Activated naive CD4-positive, alpha-beta T cell treated with Interleukin-2 at 50 U/mL for 16 hours (primary cell): ENCODE results near the gene PIP5K1B.

Source experiments
- DNase-seq: peaks from one replicate; pipeline ENCODE4 v3.0.0-alpha.2; 2020

PIP5K1B gene

DNA sequence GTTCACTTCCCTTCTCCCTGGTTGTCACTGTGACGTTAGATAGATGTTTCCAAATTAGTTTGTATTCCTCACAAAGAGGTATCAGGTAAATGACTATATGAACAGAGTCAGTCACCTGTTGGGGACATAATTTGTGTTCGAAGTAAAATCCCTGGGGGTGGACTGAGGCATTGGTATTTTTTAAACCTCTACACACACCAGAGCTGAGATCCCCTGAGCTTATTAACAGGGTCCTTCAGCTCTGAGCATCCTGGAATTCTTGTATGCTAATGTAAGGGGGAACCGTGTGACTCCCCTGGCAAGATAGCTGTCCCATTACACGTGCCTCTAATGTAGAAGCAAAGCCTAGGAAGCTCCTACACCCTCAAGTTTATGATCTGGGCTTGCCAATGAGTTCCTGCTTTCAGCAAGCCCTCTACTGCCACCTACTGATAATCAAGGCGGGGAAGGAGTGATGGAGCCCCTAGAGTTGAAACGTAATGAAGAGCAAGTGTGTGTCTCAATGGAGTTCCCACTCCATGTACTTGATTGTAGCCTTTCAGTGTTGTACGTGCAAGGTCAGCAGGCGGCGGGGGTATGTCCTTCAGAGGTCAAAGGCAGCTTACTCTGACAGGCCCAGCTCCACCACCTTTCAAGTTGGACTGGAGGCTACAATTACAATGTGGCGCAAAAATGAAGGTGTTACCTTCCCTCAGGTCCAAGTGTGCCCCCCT, 294.5 kb downstream of the PIP5K1B start:
- peak; percentile 57 for DNase-seq

DNA sequence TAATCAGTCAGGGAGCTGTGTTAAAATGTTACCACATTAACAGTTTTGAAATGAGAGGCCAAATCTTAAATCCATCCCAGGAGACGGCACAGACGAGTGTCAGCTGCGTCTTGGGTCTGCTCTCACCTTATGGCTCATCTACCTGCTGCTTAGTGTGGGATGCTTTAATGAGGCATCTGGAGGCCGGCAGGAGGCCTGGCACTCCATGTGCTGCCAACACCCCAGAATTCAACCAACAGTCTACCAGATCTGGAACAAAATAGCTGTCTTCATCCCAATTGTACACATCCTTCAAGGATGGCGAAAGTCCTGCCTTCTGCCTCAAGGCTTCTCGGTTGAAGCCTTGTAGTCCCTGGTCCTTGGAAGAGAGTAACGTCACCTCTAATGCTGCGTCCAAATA, 296.9 kb downstream of the PIP5K1B start:
- no peak for DNase-seq

DNA sequence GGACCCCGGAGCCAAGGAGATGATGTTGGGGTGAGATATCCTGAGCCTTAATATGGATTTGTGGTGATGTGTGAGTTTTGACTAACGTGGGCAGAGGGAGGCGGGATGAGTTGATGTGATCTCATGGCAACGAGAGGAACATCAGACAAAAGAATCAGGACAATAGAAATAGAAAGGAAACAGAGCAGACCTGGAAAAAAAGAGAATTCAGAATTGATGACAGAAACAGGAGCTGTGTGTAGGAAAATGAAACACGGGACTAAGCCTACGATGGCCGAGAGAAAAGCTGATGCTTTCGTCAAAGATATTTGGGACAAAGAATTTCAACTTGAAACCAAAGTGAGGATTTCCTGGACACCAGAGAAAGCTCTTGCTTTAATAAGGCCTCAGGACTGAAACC, 298.0 kb downstream of the PIP5K1B start:
- no peak for DNase-seq

DNA sequence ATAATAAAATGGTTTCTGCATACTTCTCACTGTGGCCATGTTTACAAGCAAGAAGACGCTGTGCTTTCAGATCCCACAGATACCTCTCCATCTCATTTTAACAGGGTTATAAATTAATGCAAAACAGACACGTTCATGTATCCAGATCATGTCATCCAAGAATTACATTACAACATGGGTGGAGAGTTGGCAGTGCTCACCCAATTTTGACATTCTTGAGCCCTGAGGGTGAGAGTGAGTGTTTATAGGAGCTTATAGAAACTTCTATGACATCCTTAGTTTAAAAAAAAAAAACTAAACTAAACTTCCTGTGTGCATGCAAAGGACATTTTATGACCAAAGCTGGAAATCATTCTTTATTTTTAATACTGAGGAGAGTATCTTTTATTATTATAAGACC, 299.8 kb downstream of the PIP5K1B start:
- DNase-seq, result no peak

DNA sequence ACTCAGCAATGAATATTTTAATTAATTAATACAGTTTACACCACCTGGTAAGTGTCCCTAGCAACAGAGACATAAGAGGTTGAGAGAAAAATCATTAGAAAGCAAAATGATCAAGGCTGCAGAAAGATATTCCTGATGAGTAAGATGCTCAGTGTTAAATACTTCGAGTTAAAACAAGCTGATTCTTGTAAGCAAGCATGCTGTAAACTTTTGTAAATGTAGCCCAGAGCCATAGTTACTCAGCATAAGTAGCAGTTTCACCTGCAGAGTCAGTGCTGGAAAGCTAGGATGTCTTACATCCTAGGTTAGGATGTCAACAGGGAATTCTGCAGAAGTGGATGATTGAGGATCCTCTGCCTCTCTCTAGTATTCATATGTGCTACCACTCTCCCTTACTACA, 304.7 kb downstream of the PIP5K1B start:
- DNase-seq, result no peak

DNA sequence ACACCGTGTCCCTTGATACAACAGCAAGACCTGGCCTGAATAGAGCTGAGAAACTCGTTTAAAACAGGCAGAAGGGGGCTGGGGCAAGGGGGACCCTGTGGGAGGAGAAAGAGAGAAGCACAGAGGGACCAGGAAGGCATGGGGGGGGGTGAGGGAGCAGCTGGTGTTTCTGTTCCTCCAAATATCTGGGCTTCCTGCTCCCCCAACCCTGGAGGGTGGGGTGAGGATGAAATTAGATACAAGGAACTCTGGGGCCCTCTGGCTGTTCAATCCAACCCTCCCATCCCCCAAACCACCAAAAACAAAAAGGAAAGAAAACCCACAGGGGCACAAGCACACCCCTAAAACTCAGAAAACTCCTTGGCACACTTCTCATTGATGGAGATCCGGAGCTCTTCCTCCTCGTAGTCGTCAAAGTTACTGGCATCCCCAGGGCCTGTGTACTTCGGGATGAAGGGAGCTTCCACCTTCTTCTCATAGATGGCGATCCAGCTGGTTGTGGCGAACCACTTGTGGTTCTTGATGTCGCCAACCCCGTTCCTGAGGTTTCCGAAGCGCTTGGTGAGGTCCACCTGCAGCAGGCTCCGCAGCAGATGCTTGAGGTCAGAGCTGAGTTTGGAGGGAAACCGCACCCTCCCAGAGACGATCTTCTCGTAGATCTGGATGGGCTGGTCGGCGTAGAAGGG, 307.8 kb downstream of the PIP5K1B start:
- no peak for DNase-seq

DNA sequence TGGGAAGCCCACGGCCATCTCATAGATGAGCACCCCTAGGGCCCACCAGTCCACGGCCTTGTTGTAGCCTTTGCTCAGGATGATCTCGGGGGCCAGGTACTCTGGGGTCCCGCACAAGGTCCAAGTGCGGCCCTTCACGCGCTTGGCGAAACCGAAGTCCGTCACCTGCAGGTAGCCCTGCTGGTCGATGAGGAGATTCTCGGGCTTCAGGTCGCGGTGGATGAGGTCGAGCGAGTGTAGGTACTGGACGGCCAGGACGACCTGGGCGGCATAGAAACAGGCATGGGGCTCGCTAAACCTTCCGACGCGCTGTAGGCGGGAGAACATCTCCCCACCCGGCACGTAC, 308.3 kb downstream of the PIP5K1B start:
- DNase-seq, result no peak

DNA sequence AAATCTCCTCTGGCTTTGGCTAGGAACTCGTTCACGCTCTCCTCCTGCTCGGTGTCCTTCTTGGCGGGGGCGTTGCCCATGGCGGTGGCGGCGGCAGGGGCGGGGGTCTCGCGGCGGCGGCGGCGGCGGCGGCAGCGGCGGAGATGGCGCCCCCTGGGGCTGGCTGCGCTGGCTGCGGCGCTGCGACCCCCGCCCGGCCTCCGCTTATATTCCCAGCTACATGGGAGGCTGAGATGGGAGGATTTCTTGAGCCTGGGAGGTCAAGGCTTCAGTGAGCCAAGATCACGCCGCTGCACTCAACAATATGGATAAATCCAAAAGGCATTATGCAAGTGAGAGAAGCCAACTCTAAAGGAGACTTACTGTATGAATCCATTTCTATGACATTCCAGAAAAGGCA, 309.0 kb downstream of the PIP5K1B start, which contains the start of gene PRKACG:
PRKACG (minus strand) TSS at position 101 of the 400 bp plus-strand sequence; CDS start at position 80, 21 bp downstream.
- DNase-seq, result no peak

DNA sequence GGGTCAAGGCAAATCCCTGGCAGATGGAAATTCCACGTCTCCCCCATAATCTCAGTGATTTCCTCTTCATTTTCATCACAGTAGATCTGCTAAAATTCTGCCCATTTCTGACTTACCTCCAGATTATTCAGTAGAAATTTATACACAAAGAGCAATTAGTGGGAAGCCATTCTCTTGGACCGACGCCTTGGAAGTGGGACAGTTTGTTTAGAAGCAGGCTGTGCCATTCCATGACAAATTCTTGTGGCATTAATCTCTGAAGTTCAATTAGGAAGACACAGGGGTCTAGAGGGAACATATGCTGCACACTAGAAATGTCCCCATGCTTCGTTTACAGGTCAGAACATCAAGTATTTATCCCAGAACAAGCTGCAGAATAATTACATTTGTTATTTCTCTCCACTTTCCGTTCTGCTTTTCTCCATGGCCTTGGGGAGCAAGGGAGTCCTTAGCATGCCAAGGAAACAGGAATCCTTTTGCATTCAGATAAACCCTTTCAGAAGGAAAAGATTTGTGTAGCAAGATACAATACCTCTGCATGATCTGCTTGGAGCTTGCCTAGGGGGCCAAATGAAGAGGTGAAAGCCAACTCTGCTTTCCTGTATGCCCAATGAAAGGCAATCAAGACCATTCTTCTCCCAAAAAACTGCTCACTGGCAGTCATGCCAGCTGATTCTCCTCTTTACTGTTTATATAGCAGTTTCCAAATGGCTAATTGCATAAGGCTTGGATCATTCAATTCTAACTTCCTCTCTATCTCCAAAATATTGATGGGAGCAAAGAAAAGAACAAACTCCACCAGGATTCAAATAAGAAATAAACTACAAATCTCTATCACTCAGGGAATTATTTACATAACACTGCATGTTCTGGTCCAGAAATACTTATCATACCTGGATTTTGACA, 311.4 kb downstream of the PIP5K1B start:
- DNase-seq, result no peak

DNA sequence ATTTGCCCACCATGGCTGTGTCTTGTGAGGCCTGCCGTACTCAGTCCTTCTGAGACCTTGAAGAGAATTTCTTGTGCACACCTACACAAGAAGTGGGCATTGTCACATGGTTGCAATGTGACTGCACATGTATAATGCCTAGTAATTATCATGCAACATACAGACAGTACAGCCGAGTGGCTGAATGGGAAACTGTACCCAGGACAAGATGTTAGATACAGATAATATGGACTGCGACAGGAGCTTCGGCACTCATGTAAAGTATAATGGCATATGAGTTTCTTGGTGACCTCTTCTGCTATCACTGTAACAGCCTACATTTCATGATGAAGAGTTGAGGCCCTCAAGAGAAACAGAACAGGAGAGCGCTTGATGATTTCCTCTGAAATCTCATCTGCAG, 313.7 kb downstream of the PIP5K1B start:
- no peak for DNase-seq

DNA sequence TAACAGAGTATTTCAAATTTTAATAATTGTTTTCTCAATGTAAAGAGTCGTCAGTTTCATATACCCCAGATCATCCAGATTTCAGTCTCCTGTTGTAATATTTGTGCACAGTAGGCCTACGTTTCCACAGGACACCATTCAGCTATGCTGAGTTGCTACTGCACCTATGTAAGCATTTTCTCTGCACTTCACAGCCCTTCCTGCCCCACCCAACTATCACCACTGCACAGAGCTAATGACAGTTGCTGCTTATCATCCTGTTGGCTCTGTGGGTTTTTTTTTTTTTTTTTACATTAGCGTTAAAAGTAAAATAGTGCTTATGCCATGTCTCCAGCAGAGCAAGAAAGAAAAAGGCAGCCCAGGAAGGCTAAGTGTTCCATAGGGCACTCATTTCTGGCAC, 314.8 kb downstream of the PIP5K1B start:
- DNase-seq, result no peak

DNA sequence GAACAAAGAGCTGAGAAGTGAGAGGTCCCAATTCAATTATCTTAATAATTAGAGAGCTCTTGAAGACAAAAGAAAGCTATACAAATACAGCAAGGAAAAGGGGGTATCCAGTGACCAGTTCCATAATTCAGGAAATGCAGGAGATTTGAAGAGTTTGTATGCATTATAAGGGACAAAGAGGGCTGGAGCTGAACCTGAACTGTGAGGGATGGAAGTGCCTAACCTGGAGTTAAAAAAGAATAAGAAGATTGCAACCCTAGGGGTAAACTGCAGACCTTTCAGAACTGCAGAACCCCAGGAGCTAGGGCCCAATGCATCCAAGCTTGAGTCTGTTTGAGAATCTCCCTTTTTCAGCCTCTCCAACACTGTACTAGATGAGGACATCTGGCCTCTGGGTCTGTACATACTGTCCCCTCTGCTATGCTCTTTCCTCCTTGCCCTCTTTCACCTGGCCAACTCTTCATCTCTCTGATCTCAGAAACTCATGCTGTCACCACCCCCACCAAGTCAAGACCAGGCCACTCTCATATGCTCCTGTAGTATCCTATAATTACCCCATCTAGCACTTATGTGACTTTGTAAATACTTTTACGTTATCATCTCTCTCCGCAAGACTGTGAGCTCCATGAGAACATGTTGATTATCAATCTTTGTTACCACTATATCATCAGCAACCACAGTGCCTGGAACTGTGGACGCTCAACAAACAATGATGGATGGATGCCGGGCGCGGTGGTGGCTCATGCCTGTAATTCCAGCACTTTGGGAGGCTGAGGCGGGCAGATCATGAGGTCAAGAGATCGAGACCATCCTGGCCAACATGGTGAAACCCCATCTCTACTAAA, 315.5 kb downstream of the PIP5K1B start:
- no peak for DNase-seq

DNA sequence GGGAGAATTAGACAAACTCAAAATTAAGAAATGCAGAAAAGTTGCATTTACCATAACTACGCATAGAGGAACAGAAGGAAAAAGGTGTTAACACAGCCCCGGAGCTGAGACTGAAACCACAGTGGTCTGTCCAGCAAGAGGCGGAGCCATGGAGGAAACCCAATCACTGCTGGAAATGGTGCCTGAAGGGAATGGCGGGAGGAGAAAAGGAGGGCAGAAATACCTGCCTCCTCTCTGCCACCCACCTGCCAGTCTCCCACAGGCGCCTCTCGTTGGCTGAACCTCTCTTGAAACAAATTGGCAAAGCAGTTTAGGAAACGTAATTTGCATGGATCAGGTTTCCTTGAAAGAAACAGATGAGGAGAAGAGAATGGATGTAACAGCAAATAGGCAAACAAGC, 318.6 kb downstream of the PIP5K1B start:
- DNase-seq, result no peak

DNA sequence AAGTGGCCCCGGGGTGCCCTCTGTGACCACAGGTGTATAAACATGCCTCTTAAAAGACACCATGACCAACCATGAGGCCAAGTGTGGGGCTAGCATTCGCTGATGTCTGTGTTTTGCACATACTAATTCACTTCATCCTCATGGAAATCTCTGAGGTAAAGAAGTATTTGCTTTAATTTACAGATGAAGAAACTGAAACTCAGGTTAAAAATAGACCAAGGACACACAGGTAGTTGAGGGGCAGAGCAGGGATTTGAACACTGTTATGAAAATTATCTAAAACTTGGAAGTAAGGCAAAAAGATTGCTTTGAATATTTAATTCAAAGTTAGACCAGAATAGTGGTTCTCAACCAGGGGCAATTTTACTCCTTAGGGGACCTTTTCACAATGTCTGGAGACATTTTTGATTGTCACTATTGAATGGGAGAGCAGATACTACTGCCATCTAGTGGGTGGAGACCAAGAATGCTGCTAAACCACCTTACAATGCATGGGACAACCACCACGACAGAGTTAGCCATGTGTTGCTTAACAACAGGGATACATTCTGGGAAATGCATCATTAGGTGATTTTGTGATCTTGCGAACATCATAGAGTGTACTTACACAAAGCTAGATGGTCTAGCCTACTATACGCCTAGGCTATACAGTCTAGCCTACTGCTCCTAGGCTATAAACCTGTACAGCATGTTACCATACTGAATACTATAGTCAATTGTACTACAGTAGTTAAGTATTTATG, 322.5 kb downstream of the PIP5K1B start:
- peak; percentile 11 for DNase-seq

DNA sequence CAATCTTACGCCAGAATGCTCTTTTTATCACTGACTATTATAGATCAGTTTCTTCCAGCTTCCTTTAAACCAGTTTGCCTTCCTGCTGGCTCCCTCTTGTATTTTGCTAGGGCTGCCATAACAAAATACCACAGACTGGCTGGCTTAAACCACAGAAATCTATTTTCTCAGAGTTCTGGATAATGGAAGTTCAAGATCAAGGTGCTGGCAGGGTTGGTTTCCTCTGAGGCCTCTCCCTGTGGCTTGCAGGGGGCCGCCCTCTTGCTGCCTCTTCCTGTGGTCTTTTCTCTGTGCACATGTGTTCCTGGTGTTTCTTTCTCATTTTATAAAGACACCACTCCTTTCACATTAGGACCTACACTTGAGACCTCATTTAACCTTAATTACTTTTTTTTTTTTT, 323.7 kb downstream of the PIP5K1B start:
- no peak for DNase-seq

DNA sequence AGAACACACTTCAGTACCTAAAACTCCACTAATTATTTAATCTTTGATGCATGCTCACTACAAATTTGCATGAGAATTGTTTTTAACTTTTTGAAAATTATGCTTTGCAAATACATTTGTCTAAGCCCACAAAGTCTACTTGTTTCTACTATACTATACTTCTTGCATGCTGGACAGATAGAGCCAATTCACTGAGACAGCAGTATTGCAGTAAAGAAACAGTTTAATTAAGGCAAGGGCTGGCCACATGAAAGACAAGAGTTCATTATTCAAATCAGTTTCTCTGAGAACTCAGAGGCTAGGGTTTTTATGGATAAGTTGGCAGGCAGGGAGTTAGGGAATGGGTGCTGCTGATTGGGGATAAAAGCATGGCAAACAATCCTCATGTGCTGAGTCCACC, 324.5 kb downstream of the PIP5K1B start:
- no peak for DNase-seq

DNA sequence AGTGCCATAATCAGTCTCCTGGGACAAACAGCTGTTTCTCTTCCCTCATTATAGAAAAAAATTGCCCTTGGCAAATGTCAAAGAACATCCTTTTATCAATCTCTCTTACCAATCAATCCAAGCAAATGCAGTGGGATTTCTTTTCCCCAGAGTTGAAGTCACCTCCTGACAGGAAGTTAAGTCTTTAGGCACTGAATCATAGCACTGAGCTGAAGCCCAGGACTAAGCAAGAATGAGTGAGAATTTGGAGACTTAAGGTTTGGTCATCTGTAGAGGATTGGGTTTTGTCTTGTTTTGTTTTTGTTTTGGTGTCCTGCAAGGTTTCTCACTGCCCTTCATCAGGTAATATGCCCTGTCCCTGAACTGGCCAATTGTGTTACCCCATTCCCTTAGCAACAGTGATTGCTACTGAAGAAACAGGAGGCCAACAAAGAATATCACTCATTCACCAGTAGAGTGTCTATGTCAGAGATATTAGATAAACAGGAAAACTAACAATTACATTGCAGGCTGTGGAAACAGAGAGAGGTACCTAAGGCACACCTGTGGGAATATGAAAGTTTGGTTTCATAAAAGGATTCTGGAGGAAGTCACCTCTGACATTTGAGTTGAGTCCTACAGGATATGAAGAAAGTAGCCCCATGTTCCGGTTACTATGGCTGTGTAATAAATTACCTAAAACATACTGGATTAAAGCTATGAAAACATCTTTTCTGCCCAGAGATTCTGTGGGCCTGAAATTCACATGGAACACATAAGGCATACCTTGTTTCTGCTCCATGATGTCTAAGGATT, 326.0 kb downstream of the PIP5K1B start:
- DNase-seq, result no peak

DNA sequence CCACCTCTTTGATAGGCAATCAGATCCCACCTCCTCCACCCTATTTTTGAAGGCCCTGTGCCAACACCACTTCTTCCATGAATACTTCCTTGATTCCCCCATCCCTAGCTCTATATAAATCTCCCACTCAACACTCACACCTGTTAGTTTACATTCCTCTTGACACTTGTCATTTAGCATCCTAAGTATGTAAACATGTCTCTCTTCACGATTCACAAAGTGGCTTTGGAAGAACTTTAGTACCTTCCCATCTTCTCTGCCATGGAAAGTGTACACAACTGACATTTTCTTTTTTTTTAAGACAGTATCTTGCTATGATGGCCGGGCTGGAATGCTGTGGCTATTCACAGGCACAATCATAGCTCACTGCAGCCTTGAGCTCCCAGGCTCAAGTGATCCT, 329.0 kb downstream of the PIP5K1B start:
- no peak for DNase-seq

DNA sequence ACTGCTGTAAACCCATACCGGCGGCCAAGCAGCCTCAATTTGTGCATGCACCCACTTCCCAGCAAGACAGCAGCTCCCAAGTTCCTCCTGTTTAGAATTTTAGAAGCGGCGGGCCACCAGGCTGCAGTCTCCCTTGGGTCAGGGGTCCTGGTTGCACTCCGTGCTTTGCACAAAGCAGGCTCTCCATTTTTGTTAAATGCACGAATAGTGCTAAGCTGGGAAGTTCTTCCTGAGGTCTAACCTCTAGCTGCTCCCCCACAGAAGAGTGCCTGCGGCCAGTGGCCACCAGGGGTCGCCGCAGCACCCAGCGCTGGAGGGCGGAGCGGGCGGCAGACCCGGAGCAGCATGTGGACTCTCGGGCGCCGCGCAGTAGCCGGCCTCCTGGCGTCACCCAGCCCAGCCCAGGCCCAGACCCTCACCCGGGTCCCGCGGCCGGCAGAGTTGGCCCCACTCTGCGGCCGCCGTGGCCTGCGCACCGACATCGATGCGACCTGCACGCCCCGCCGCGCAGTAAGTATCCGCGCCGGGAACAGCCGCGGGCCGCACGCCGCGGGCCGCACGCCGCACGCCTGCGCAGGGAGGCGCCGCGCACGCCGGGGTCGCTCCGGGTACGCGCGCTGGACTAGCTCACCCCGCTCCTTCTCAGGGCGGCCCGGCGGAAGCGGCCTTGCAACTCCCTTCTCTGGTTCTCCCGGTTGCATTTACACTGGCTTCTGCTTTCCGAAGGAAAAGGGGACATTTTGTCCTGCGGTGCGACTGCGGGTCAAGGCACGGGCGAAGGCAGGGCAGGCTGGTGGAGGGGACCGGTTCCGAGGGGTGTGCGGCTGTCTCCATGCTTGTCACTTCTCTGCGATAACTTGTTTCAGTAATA, 330.6 kb downstream of the PIP5K1B start, which contains the start of gene FXN:
FXN (plus strand) TSS at position 315 of the 871 bp plus-strand sequence; CDS start at position 346, 31 bp downstream.
- peak; percentile 86 for DNase-seq

DNA sequence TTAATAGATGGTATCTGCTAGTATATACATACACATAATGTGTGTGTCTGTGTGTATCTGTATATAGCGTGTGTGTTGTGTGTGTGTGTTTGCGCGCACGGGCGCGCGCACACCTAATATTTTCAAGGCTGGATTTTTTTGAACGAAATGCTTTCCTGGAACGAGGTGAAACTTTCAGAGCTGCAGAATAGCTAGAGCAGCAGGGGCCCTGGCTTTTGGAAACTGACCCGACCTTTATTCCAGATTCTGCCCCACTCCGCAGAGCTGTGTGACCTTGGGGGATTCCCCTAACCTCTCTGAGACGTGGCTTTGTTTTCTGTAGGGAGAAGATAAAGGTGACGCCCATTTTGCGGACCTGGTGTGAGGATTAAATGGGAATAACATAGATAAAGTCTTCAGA, 331.3 kb downstream of the PIP5K1B start:
- DNase-seq, result peak; percentile 28
